Measurements from ENCODE around the gene SERPINA3. TPM values are rescaled to one million over a fixed set of nuclear protein-coding genes. Genes with fewer than 3 reads are reported as not detected.
"Not testable (repeated sequence)": the region's sequence is repeated elsewhere in the genome, so short reads cannot be mapped to it uniquely, and the experiment has no call there.

The SERPINA3 gene
- total RNA-seq, 1 donor from 2014 or later, result 1.3 TPM

- no peaks in the 10 kb centered on the region for H3K27me3 ChIP-seq (ENCODE audit: insufficient read depth, low read length)
- H4K20me1 ChIP-seq (ENCODE audit: insufficient read depth, low read length), result no peaks in the 10 kb centered on the region
- no peaks in the 10 kb centered on the region for H3K36me3 ChIP-seq (ENCODE audit: insufficient read depth, low read length)
- no peaks in the 10 kb centered on the region for H3K79me2 ChIP-seq (ENCODE audit: insufficient read depth, low read length)
- no peak for DNase-seq (ENCODE audit: low read depth)
- peaks cover 25% of the 10 kb centered on the region for H3K4me1 ChIP-seq (ENCODE audit: insufficient read depth, low read length)
- no peak overlapping the region for H3K4me3 ChIP-seq (ENCODE audit: insufficient read depth, low read depth, low read length)
- Mint-ChIP-seq H3K27me3 (ENCODE audit: low read depth, unreplicated experiment) (no peaks in the 10 kb centered on the region), H3K36me3 (ENCODE audit: low read depth, unreplicated experiment) (no peaks in the 10 kb centered on the region), H3K27ac (ENCODE audit: unreplicated experiment) (no peak overlapping the region), H3K9me3 (ENCODE audit: unreplicated experiment) (peaks cover 7% of the 10 kb centered on the region), H3K4me3 (ENCODE audit: unreplicated experiment) (no peak overlapping the region), H3K4me1 (ENCODE audit: low read depth, unreplicated experiment) (peaks cover 22% of the 10 kb centered on the region)
- no peak for TF ChIP-seq EZH2 (IDR thresholded peaks at IDR 0.05; ENCODE audit: insufficient read depth, low read length)
- TF ChIP-seq, protein P1, sequence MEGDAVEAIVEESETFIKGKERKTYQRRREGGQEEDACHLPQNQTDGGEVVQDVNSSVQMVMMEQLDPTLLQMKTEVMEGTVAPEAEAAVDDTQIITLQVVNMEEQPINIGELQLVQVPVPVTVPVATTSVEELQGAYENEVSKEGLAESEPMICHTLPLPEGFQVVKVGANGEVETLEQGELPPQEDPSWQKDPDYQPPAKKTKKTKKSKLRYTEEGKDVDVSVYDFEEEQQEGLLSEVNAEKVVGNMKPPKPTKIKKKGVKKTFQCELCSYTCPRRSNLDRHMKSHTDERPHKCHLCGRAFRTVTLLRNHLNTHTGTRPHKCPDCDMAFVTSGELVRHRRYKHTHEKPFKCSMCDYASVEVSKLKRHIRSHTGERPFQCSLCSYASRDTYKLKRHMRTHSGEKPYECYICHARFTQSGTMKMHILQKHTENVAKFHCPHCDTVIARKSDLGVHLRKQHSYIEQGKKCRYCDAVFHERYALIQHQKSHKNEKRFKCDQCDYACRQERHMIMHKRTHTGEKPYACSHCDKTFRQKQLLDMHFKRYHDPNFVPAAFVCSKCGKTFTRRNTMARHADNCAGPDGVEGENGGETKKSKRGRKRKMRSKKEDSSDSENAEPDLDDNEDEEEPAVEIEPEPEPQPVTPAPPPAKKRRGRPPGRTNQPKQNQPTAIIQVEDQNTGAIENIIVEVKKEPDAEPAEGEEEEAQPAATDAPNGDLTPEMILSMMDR (IDR thresholded peaks at IDR 0.05; ENCODE audit: insufficient read depth, low read depth, low read length), result no peak
- no peak overlapping the region for H3K9ac ChIP-seq (ENCODE audit: low read length)
- no peak overlapping the region for H3K4me2 ChIP-seq (ENCODE audit: low read length)
- no peak overlapping the region for H2AFZ ChIP-seq (ENCODE audit: low read depth, low read length)
- FAIRE-seq, result no peak
- H3K27ac ChIP-seq (ENCODE audit: low read depth, low read length), result no peak overlapping the region
- H3K9me3 ChIP-seq (ENCODE audit: insufficient read depth, low read depth, low read length), result no peaks in the 10 kb centered on the region
These were observed 6.8 kb upstream of the SERPINA3 start for GRCh38 chr14:94605361-94605760.

- not testable (repeated sequence) for H3K27me3 ChIP-seq (ENCODE audit: insufficient read depth, low read length); H3K9me3 Mint-ChIP-seq (ENCODE audit: unreplicated experiment); H3K27ac ChIP-seq (ENCODE audit: low read depth, low read length); H3K4me3 Mint-ChIP-seq (ENCODE audit: unreplicated experiment); H3K4me3 ChIP-seq (ENCODE audit: insufficient read depth, low read depth, low read length); H3K9ac ChIP-seq (ENCODE audit: low read length); H3K36me3 ChIP-seq (ENCODE audit: insufficient read depth, low read length); H4K20me1 ChIP-seq (ENCODE audit: insufficient read depth, low read length); H3K27me3 Mint-ChIP-seq (ENCODE audit: low read depth, unreplicated experiment); H3K79me2 ChIP-seq (ENCODE audit: insufficient read depth, low read length); FAIRE-seq; H3K4me2 ChIP-seq (ENCODE audit: low read length); DNase-seq (ENCODE audit: low read depth); H3K27ac Mint-ChIP-seq (ENCODE audit: unreplicated experiment); H3K36me3 Mint-ChIP-seq (ENCODE audit: low read depth, unreplicated experiment); H2AFZ ChIP-seq (ENCODE audit: low read depth, low read length); H3K9me3 ChIP-seq (ENCODE audit: insufficient read depth, low read depth, low read length)
- peaks cover 16% of the 10 kb centered on the region for H3K4me1 Mint-ChIP-seq (ENCODE audit: low read depth, unreplicated experiment)
- peaks cover 24% of the 10 kb centered on the region for H3K4me1 ChIP-seq (ENCODE audit: insufficient read depth, low read length)
These were observed 3.2 kb upstream of the SERPINA3 start for GRCh38 chr14:94608966-94609365.

DNA sequence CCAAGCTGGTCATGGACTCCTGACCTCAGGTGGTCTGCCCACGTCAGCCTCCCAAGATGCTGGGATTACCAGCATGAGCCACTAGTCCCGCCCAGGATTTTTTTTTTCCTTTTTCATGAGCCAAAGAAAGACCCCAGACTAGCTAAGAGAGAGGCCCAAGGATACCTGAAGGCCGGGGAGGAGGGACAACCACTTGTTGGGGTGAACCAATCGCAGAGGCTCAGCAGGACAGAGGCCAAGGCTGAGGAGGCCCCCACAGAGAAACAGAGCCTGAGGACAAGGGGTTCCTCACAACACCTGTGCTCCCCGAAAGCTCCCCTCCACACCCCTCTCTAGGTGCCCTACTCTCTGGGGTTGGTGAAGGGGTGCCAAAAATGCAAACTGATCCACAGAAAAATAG lies 1.0 kb upstream of the SERPINA3 start:
- peaks cover 7% of the 10 kb centered on the region for H3K9me3 Mint-ChIP-seq (ENCODE audit: unreplicated experiment)

More for the DNA sequence above, 1.0 kb upstream of the SERPINA3 start:
- no peak for DNase-seq (ENCODE audit: low read depth)
- H3K27ac ChIP-seq (ENCODE audit: low read depth, low read length), result peak overlapping the region; percentile 74
- no peak overlapping the region for H2AFZ ChIP-seq (ENCODE audit: low read depth, low read length)
- no peaks in the 10 kb centered on the region for H4K20me1 ChIP-seq (ENCODE audit: insufficient read depth, low read length)
- H3K4me2 ChIP-seq (ENCODE audit: low read length), result no peak overlapping the region
- no peak overlapping the region for H3K9ac ChIP-seq (ENCODE audit: low read length)
- H3K4me3 ChIP-seq (ENCODE audit: insufficient read depth, low read depth, low read length), result no peak overlapping the region
- no peaks in the 10 kb centered on the region for H3K27me3 ChIP-seq (ENCODE audit: insufficient read depth, low read length)
- no peaks in the 10 kb centered on the region for H3K36me3 ChIP-seq (ENCODE audit: insufficient read depth, low read length)
- H3K4me1 ChIP-seq (ENCODE audit: insufficient read depth, low read length), result peaks cover 24% of the 10 kb centered on the region
- FAIRE-seq, result no peak
- no peaks in the 10 kb centered on the region for H3K9me3 ChIP-seq (ENCODE audit: insufficient read depth, low read depth, low read length)
- H3K27me3 Mint-ChIP-seq (ENCODE audit: low read depth, unreplicated experiment), result no peaks in the 10 kb centered on the region
- no peaks in the 10 kb centered on the region for H3K36me3 Mint-ChIP-seq (ENCODE audit: low read depth, unreplicated experiment)
- TF ChIP-seq, protein P1 (IDR thresholded peaks at IDR 0.05; ENCODE audit: insufficient read depth, low read depth, low read length), result no peak
- no peak for TF ChIP-seq EZH2 (IDR thresholded peaks at IDR 0.05; ENCODE audit: insufficient read depth, low read length)
- no peak overlapping the region for H3K4me3 Mint-ChIP-seq (ENCODE audit: unreplicated experiment)
- H3K4me1 Mint-ChIP-seq (ENCODE audit: low read depth, unreplicated experiment), result peaks cover 16% of the 10 kb centered on the region
- no peak overlapping the region for H3K27ac Mint-ChIP-seq (ENCODE audit: unreplicated experiment)
- H3K79me2 ChIP-seq (ENCODE audit: insufficient read depth, low read length), result no peaks in the 10 kb centered on the region
